ENCODE measurements around the gene SIRT7.

- no peak for TF ChIP-seq EZH2phosphoT487 (IDR thresholded peaks at IDR 0.05; ENCODE audit: low read depth)
- no peak for TF ChIP-seq CTCF (IDR thresholded peaks at IDR 0.05; ENCODE audit: low read depth, low read length)
These were observed 12.5 kb downstream of the SIRT7 start for GRCh38 chr17:81905424-81905875.

All from OCI-LY3 (cell line).